NCI-H510A (cell line): ENCODE results near the gene RHOBTB1.

ENCODE experiments used
- DNase-seq: peaks from one replicate; lab custom pipeline; 2025; lab: John Stamatoyannopoulos, UW

Gene RHOBTB1

DNA sequence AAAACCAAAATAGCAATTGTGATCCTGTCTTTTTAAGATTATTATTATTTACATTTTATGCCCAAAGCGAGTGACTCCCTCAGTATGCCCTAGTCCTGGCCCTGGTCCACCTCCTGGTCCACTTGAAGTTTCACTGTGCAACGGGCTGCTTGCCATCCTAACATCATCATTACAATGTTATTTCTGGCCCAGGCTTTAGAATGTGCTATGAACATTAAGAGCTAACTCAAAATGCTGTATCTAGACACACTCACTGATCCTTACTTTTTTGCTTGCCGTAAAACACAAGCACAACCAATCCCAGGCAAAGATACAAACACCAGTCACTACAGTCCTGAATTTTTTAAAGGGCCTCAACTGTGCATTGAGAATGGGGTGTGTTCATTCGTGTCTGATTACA is 38.4 kb downstream of the RHOBTB1 start:
- no peak for DNase-seq

DNA sequence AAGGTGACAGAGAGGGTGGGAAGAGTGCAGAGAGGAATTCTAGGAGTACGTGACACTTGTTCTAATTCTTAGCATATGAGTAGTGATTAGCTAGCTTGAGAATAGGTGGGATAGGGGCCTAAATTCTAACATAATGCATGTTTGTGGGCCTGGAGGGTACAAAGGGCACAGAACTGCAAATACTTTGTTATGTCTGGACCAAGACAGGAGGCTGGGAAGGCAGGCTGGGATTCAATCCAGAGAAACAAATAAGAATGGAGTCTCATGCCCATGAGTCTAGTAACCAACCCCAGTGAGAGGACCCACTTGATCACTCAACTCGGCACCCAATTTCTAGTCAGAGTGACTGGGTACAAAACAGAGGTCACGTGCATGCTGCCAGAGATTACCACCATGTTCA is 40.9 kb downstream of the RHOBTB1 start:
- no peak for DNase-seq

GRCh38 chr10:60901561-60902235 is 42.3 kb downstream of the RHOBTB1 start:
- no peak for DNase-seq

GRCh38 chr10:60899266-60899665 is 44.7 kb downstream of the RHOBTB1 start:
- no peak for DNase-seq

DNA sequence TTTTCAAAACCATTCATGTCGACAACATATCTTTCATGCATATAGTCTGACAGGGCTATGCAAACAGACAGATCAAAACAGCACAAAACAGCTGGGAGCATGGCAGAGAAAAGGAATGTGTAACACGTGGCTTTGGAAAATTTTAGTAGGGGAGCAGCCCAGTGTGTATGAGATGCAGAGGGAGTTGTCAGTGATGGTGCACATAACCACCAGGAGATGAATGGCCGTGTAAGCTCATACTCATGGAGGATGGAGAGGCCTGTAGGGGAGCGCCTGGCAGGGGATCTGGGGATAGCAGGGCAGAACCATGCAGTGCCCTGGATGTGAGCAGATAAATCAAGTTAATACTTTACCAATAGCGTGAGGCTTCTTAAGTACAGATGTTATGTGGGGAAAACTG is 45.7 kb downstream of the RHOBTB1 start:
- DNase-seq, result no peak

DNA sequence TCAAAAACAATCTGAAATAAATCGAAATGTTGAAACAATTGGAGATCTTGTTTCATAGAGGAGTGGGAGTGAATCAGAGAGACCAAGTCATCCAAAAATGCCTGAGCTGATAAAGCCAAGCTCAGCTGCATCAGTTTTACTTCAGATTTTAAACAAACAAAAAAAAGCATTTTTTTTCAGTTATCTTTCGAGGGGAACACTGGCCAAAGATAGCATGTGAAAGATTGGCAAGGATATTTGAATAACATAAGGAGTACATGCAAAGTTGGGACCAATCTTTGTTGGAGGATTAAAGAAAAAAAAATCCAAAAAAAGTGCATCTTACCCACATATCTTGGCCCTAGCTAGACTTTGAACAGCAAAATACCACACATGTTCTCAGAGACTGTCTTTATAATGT is 47.2 kb downstream of the RHOBTB1 start:
- DNase-seq, result no peak

GRCh38 chr10:60896033-60896432 is 48.0 kb downstream of the RHOBTB1 start:
- DNase-seq, result no peak

- no peak for DNase-seq
Observed at GRCh38 chr10:60894786-60895185, 49.2 kb downstream of the RHOBTB1 start.

DNA sequence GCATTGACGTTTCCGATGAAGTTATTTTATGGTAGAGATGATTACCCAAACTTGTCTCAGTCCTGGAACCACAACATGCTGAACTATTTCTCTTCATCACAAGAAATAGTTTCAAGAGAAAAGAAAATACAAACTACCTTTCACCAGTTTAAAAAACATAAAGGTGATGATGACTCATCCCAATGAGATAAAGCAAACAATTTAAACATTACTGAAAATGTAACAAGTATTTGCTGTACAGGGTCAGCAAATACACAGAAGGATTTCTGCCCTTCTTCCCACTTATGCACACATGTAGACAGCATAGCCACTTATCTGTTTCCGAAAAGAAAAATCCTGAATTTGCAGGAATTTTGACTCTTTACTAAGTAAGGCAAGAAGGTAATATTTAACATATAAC is 50.8 kb downstream of the RHOBTB1 start:
- no peak for DNase-seq

- no peak for DNase-seq
Observed at GRCh38 chr10:60892571-60892970, 51.4 kb downstream of the RHOBTB1 start.

DNA sequence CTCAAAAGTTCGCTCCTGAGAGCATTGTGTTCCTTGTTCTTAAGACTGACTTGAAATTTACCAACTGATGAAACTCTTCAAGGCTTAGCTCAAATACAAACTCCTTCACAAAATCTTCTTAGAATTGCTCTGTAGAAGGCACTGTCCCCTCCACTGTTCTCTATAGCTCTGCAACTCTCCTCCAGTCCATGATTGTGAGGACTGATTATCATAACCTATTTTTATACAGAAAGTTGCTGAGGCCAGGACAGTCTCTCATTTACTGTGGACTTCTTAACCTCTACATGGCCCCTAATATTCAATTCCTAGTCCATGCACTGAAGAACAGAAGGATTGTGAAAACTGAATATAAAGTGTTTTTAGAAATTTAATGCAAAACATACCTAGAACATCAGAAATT is 53.2 kb downstream of the RHOBTB1 start:
- DNase-seq, result no peak

- DNase-seq, result no peak
Observed at GRCh38 chr10:60883187-60883586, 60.8 kb downstream of the RHOBTB1 start.

DNA sequence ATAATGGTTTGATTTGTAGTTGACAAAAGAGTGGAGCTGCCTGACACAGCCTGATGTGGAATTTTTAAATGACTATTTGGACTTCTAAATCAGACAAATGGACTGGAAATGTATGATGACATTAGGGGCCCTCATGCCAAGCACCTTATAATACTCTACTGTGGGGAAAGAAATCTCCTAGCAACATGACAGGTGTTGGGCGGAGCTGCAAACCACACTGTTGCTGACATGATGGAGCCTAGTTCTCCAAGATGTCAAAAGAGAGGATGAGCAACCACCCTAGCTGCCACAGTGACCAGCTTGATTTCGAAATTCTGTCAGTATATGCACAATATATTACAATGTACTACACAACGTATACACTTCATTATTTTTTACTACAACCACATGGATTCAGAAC is 65.8 kb downstream of the RHOBTB1 start:
- no peak for DNase-seq

GRCh38 chr10:60877777-60878120 is 66.2 kb downstream of the RHOBTB1 start:
- DNase-seq, result no peak

- no peak for DNase-seq
Observed at GRCh38 chr10:60877061-60877776, 66.8 kb downstream of the RHOBTB1 start.

GRCh38 chr10:60873758-60874157 is 70.2 kb downstream of the RHOBTB1 start:
- DNase-seq, result no peak

DNA sequence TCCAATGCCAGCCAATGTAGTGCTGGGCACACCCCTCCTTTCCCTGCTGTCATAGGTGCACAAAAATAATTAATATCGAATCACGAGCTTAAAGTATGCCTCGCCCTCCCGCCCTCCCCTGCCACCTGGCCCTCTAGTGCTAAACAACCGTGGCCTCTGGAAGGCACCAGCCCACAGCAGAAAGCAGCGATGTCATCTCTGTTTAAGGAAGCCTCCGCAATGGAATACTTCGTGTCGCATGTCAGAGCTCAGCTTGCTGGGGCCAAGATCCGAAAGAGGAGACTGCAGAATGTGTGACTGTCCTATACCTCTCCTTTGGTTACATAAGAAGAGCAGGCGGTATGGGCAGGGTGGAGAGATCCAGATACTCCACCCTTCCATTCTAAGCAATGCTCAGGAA is 71.5 kb downstream of the RHOBTB1 start:
- DNase-seq, result no peak

DNA sequence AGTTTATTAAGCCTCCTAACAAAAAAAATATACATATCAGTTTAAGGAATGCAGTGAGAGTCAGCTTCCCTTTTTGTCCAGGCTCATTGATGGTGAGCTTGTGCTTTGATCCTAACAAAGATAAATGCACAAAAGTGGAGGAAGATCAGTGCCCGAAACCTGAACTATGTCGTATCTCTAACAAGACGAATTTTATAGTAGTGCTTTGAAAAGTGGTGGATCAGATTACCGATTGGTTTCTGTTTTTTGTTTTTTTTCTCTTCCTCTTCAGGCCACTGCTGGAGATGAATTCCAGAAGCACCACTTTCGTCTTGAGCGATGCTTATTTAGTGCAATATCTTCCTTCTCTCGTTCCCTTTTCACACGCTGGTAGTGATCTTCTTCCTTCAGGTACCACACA is 72.8 kb downstream of the RHOBTB1 start:
- DNase-seq, result no peak

GRCh38 chr10:60870803-60871202 is 73.2 kb downstream of the RHOBTB1 start:
- no peak for DNase-seq

GRCh38 chr10:60870416-60870728 is 73.6 kb downstream of the RHOBTB1 start:
- DNase-seq, result no peak

GRCh38 chr10:60869652-60870415 is 74.2 kb downstream of the RHOBTB1 start:
- no peak for DNase-seq

DNA sequence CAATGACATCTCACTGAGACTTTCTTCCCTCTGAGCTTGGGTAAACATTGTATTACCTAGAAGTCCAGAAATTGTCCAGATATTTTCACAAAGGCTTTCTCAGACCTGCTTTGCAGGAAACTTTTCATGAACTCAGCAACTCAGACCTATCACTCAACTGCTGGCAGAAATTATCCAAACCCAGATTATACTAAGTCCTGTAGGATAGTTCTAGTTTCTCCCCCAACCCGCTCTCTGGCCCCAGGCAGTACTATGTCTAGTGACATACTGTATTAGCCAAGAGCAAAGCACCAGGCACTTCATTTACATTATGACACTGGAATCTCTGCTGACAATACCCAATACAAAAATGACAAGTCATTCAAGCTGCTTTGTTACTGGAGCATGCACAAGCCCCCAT is 75.0 kb downstream of the RHOBTB1 start:
- DNase-seq, result no peak

DNA sequence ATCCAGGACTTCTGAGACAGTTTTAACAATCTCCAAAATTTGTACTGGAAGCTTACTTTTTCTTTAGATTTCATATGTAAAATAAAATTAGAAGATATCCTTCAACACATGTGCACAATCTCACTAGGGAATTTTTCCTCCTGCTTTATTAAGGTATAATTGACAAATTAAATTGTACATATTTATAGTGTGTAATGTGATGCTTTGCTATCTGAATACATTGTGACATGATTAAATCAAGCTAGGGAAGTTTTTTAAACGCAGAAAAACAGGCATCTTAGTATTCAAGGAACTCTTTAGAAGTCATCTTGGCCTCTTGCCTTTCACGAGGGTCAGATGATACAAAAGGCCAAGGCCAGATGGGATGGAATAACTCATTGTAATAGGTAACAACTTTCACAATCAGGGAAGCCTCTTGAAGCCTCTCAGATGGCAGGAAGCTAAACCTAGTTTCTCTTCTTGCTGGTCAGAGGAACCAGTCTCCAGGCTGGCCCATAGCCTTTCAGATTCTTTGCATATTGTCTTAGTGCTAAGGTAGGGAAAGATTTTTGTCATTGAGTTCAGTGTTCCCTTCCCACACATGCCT is 78.7 kb downstream of the RHOBTB1 start:
- DNase-seq, result no peak
